Endodermal cell (in vitro differentiated cells): ENCODE measurements around the gene CAP1. TPM values are rescaled to one million over a fixed set of nuclear protein-coding genes. Genes with fewer than 3 reads are reported as not detected.
"Not testable (repeated sequence)": the region's sequence is repeated elsewhere in the genome, so short reads cannot be mapped to it uniquely, and the experiment has no call there.

Experiments used
- DNase-seq: peaks from one replicate; pipeline ENCODE4 v3.0.0-alpha.2; 2017
- H3K27ac ChIP-seq: 2 replicates; pipeline ENCODE4 v1.5.1; 2013; ENCODE audit warnings: mild to moderate bottlenecking, low read depth, low read length, moderate library complexity
- H3K27me3 ChIP-seq: 2 replicates; pipeline ENCODE4 v1.6.1; 2013; ENCODE audit warnings: mild to moderate bottlenecking, low read length, moderate library complexity; ENCODE audit not compliant: insufficient read depth, control insufficient read depth, poor library complexity, severe bottlenecking
- H3K36me3 ChIP-seq: 2 replicates; pipeline ENCODE4 v1.7.0; 2013; ENCODE audit warnings: mild to moderate bottlenecking, low read length, moderate library complexity; ENCODE audit not compliant: control insufficient read depth, insufficient read depth
- H3K4me1 ChIP-seq: one replicate; pipeline ENCODE4 v1.7.0; 2013; ENCODE audit warnings: low read length; ENCODE audit not compliant: control insufficient read depth, insufficient read depth
- H3K4me3 ChIP-seq: 2 replicates; pipeline ENCODE4 v1.5.1; 2013; ENCODE audit warnings: mild to moderate bottlenecking, low read length, moderate library complexity
- H3K9ac ChIP-seq: 2 replicates; pipeline ENCODE4 v1.6.1; 2013; ENCODE audit warnings: mild to moderate bottlenecking, low read length, moderate library complexity; ENCODE audit not compliant: poor library complexity, severe bottlenecking; ENCODE audit errors: extremely low read depth
- H3K9me3 ChIP-seq: 2 replicates; pipeline ENCODE4 v1.6.1; 2013; ENCODE audit warnings: mild to moderate bottlenecking, low read length, moderate library complexity; ENCODE audit not compliant: control insufficient read depth
- H3K27ac Mint-ChIP-seq: 2 replicates; pipeline ENCODE4 v1.8.0; 2020; ENCODE audit warnings: mixed read lengths
- H3K27me3 Mint-ChIP-seq: 2 replicates; pipeline ENCODE4 v1.8.0; 2021; ENCODE audit warnings: mild to moderate bottlenecking, mixed read lengths; ENCODE audit not compliant: insufficient read depth
- H3K36me3 Mint-ChIP-seq: 2 replicates; pipeline ENCODE4 v1.8.0; 2020; ENCODE audit warnings: low read depth, mixed read lengths
- H3K4me1 Mint-ChIP-seq: 2 replicates; pipeline ENCODE4 v1.8.0; 2020; ENCODE audit warnings: mixed read lengths
- H3K4me3 Mint-ChIP-seq: 2 replicates; pipeline ENCODE4 v1.8.0; 2020; ENCODE audit warnings: mild to moderate bottlenecking, moderate library complexity, mixed read lengths
- H3K9me3 Mint-ChIP-seq: 2 replicates; pipeline ENCODE4 v1.8.0; 2020; ENCODE audit warnings: mild to moderate bottlenecking, mixed read lengths
- CTCF ChIP-seq: fragments of 200-600 bp; sonication (generic); conservative IDR thresholded peaks from 2 replicates; pipeline ENCODE4 v1.5.0; 2021; ENCODE audit warnings: antibody characterized with exemption, mild to moderate bottlenecking
- WGBS, 2 experiments: methylation state at CpG; one replicate each; pipeline versions ENCODE4 v1.1.5 to v1.1.7; 2013; ENCODE audit warnings: missing lambda C conversion rate in 2 of 2, mixed read lengths in 1 of 2; ENCODE audit not compliant: insufficient coverage in 1 of 2, insufficient read length in 1 of 2; 5-methylcytosine and 5-hydroxymethylcytosine counted together
- total RNA-seq, 2 donors: library from RNA; stranded (reverse); fragmentation: NEBNext Ultra II Directional in 1 of 2; extraction: Animal tissue kit (Norgen Biotek cat#: 25700) in 1 of 2; gene quantifications; 2 replicates in 1 of 2; 3 replicates in 1 of 2; pipeline ENCODE4 v1.2.1, GENCODE V29; 2021

CAP1 gene
- total RNA-seq, 2 donors from 2014 or later = 260 to 287 TPM

- no peak overlapping the region for H3K4me3 ChIP-seq
- WGBS, 2 experiments = 88 to 89% methylated on average over 3 to 4 of the region's 4 CpGs
- TF ChIP-seq CTCF = no peak
- Mint-ChIP-seq H3K4me1 (peaks cover 7% of the 10 kb centered on the region), H3K27me3 (no peaks in the 10 kb centered on the region), H3K27ac (no peak overlapping the region), H3K36me3 (no peaks in the 10 kb centered on the region), H3K9me3 (no peaks in the 10 kb centered on the region), H3K4me3 (no peak overlapping the region)
- DNase-seq = no peak
- H3K4me1 ChIP-seq = no peaks in the 10 kb centered on the region
- no peaks in the 10 kb centered on the region for H3K36me3 ChIP-seq
- no peak overlapping the region for H3K27ac ChIP-seq
- H3K9ac ChIP-seq = no peak overlapping the region
- no peaks in the 10 kb centered on the region for H3K9me3 ChIP-seq
- no peaks in the 10 kb centered on the region for H3K27me3 ChIP-seq
Observed at GRCh38 chr1:40036574-40036973, 4.0 kb upstream of the CAP1 start.

GRCh38 chr1:40037254-40037653, 3.3 kb upstream of the CAP1 start:
- 97 to 99% methylated on average over 7 to 8 of the region's 8 CpGs for WGBS, 2 experiments
- not testable (repeated sequence) for H3K27me3 ChIP-seq, H3K9ac ChIP-seq, H3K4me3 ChIP-seq, H3K4me3 Mint-ChIP-seq, H3K9me3 Mint-ChIP-seq, H3K27me3 Mint-ChIP-seq, H3K27ac Mint-ChIP-seq, H3K9me3 ChIP-seq, H3K27ac ChIP-seq, H3K36me3 Mint-ChIP-seq, H3K4me1 ChIP-seq, DNase-seq, H3K36me3 ChIP-seq
- peaks cover 12% of the 10 kb centered on the region for H3K4me1 Mint-ChIP-seq

GRCh38 chr1:40038697-40039096, 1.8 kb upstream of the CAP1 start:
- WGBS, 2 experiments = 90 to 94% methylated on average over 2 to 3 of the region's 3 CpGs
- Histone ChIP-seq H3K4me1 (no peaks in the 10 kb centered on the region), H3K4me3 (no peak overlapping the region), H3K9ac (no peak overlapping the region), H3K27me3 (no peaks in the 10 kb centered on the region), H3K27ac (no peak overlapping the region), H3K9me3 (no peaks in the 10 kb centered on the region), H3K36me3 (peaks cover 19% of the 10 kb centered on the region)
- Mint-ChIP-seq H3K27me3 (no peaks in the 10 kb centered on the region), H3K4me3 (no peak overlapping the region), H3K9me3 (no peaks in the 10 kb centered on the region), H3K4me1 (peaks cover 19% of the 10 kb centered on the region), H3K27ac (no peak overlapping the region), H3K36me3 (peaks cover 11% of the 10 kb centered on the region)
- TF ChIP-seq CTCF = no peak
- no peak for DNase-seq

- DNase-seq = no peak
- H3K27me3 ChIP-seq = no peaks in the 10 kb centered on the region
- H3K4me3 Mint-ChIP-seq = peak overlapping the region; percentile 98
- H3K9me3 ChIP-seq = no peaks in the 10 kb centered on the region
- H3K27ac Mint-ChIP-seq = peak overlapping the region; percentile 100
- H3K9ac ChIP-seq = peak overlapping the region; percentile 75
- peaks cover 21% of the 10 kb centered on the region for H3K4me1 Mint-ChIP-seq
- H3K36me3 Mint-ChIP-seq = peaks cover 16% of the 10 kb centered on the region
- no peaks in the 10 kb centered on the region for H3K27me3 Mint-ChIP-seq
- H3K4me3 ChIP-seq = peak overlapping the region; percentile 100
- TF ChIP-seq CTCF = peak; percentile 16
- WGBS, 2 experiments = 12 to 18% methylated on average over 6 to 10 of the region's 10 CpGs
- H3K9me3 Mint-ChIP-seq = no peaks in the 10 kb centered on the region
- H3K4me1 ChIP-seq = no peaks in the 10 kb centered on the region
- peak overlapping the region; percentile 82 for H3K27ac ChIP-seq
- H3K36me3 ChIP-seq = peaks cover 24% of the 10 kb centered on the region
Observed at GRCh38 chr1:40039245-40039756, 1.2 kb upstream of the CAP1 start.
